GM12878 (cell line): ENCODE measurements around the gene INVS. TPM values are rescaled to one million over a fixed set of nuclear protein-coding genes. Genes with fewer than 3 reads are reported as not detected.
"Not testable (repeated sequence)": the region's sequence is repeated elsewhere in the genome, so short reads cannot be mapped to it uniquely, and the experiment has no call there.

Source experiments
- ATAC-seq: fragments of 200-7000 bp; cut with Tn5 transposase; 3 replicates; pipeline ENCODE4 v1.9.1; 2020; ENCODE audit warnings: mild to moderate bottlenecking, moderate library complexity
- BruUV-seq: library from RNA; stranded (reverse); fragments of 400-500 nt; replicated peaks from 2 replicates; lab custom pipeline; 2021; lab: Mats Ljungman, UMichigan
- CTCF ChIA-PET: fragments of 300-600 bp; sonication (Branson Sonifier 250); formaldehyde crosslinking; extraction: SDS; loops from one replicate; lab custom pipeline; 2021; ENCODE audit warnings: inconsistent platforms; lab: Yijun Ruan, JAX
- POLR2A ChIA-PET: fragments of 350-600 bp; formaldehyde crosslinking; extraction: SDS; loops from one replicate; lab custom pipeline; 2021; ENCODE audit warnings: inconsistent platforms; lab: Charles Lee
- RAD21 ChIA-PET: fragments of 300-600 bp; sonication (Branson Sonifier 250); formaldehyde crosslinking; loops from one replicate; lab custom pipeline; 2023; ENCODE audit warnings: antibody characterized with exemption; ENCODE audit not compliant: unreplicated experiment; lab: Charles Lee
- SMC1A ChIA-PET: fragments of 300-600 bp; sonication (Branson Sonifier 250); formaldehyde crosslinking; loops from one replicate; lab custom pipeline; 2023; ENCODE audit not compliant: unreplicated experiment, uncharacterized antibody; lab: Charles Lee
- DNase-seq: peaks from one replicate; pipeline ENCODE4 v3.0.0-alpha.2; 2011; ENCODE audit warnings: low read depth, low spot score
- FAIRE-seq: peaks from 3 replicates; lab custom pipeline; 2011; peaks lifted over from hg19 to GRCh38; lab: Jason Lieb, UNC
- H2AFZ ChIP-seq: 2 replicates; pipeline ENCODE4 v1.6.0; 2011; ENCODE audit warnings: low read depth, low read length, control low read depth; ENCODE audit not compliant: control insufficient read depth
- H3K27ac ChIP-seq: 2 replicates; pipeline ENCODE4 v1.5.1; 2011; ENCODE audit warnings: control low read depth; ENCODE audit not compliant: control insufficient read depth, insufficient read depth
- H3K27me3 ChIP-seq, 2 experiments: replicated peaks in 1 of 2; 2 replicates each; pipeline versions ENCODE4 v1.6.0 to v1.6.1; 2011; ENCODE audit warnings: low read length in 1 of 2; ENCODE audit not compliant: control insufficient read depth in 2 of 2, insufficient read depth in 2 of 2
- H3K36me3 ChIP-seq, 2 experiments: 2 replicates each; pipeline ENCODE4 v1.5.1; 2011; ENCODE audit warnings: low read length in 1 of 2; ENCODE audit not compliant: control insufficient read depth in 2 of 2, insufficient read depth in 2 of 2
- H3K4me1 ChIP-seq: 2 replicates; pipeline ENCODE4 v1.6.1; 2011; ENCODE audit warnings: mild to moderate bottlenecking, low read length, moderate library complexity, mixed read lengths; ENCODE audit not compliant: control insufficient read depth, insufficient read depth
- H3K4me2 ChIP-seq: 2 replicates; pipeline ENCODE4 v1.6.0; 2011; ENCODE audit warnings: control low read depth; ENCODE audit not compliant: control insufficient read depth, insufficient read depth
- H3K4me3 ChIP-seq: fragments of 200-600 bp; sonication (generic); 2 replicates; pipeline ENCODE4 v1.5.1; 2016
- H3K79me2 ChIP-seq: 2 replicates; pipeline ENCODE4 v1.6.0; 2011; ENCODE audit warnings: low read length; ENCODE audit not compliant: control insufficient read depth, insufficient read depth
- H3K9ac ChIP-seq: 2 replicates; pipeline ENCODE4 v1.8.0; 2011; ENCODE audit warnings: low read length, control low read depth, mixed read lengths; ENCODE audit not compliant: control insufficient read depth, insufficient read depth
- H3K9me3 ChIP-seq: replicated peaks from 3 replicates; pipeline ENCODE4 v1.5.1; 2011; ENCODE audit warnings: mild to moderate bottlenecking, low read length; ENCODE audit not compliant: control insufficient read depth, insufficient read depth
- H4K20me1 ChIP-seq: 2 replicates; pipeline ENCODE4 v1.6.0; 2011; ENCODE audit not compliant: control insufficient read depth, insufficient read depth
- CHD1 ChIP-seq: IDR thresholded peaks from 2 replicates; pipeline ENCODE4 v1.6.1; 2012; ENCODE audit warnings: low read depth, low read length, improper control_type of control experiment
- EED ChIP-seq: sonication (generic); IDR thresholded peaks from 2 replicates; pipeline ENCODE4 v1.6.1; 2016; ENCODE audit warnings: antibody characterized with exemption, low read depth
- FOXK2 ChIP-seq: fragments of 450-650 bp; IDR thresholded peaks from 2 replicates; pipeline ENCODE4 v1.6.1; 2017; ENCODE audit warnings: mild to moderate bottlenecking, moderate library complexity
- MEF2B ChIP-seq: fragments of 450-650 bp; IDR thresholded peaks from 2 replicates; pipeline ENCODE4 v1.6.1; 2018; ENCODE audit warnings: mild to moderate bottlenecking, moderate library complexity; ENCODE audit not compliant: partially characterized antibody, poor library complexity, severe bottlenecking
- WGBS: methylation state at CpG from one replicate; pipeline ENCODE4 v1.1.6; 2016; ENCODE audit warnings: low lambda C conversion rate; ENCODE audit not compliant: insufficient replicate concordance, insufficient coverage; ENCODE audit errors: missing lambda C conversion rate; 5-methylcytosine and 5-hydroxymethylcytosine counted together
- in situ Hi-C: fragments of 300-500 bp; cut with MboI; formaldehyde crosslinking; loops from 9 replicates; pipeline ENCODE4 v1.14.3; 2018; ENCODE audit warnings: mixed read lengths
- intact Hi-C: fragments of 100-400 bp; cut with micrococcal nuclease; formaldehyde crosslinking; loops from one replicate; pipeline ENCODE4 v1.14.2; 2022; ENCODE audit not compliant: unreplicated experiment
- polyA plus RNA-seq, 11 experiments: library from polyadenylated mRNA; depleted of rRNA in 4 of 11; unstranded in 6 of 11; stranded (reverse) in 5 of 11; fragments of >200 nt; fragmentation: Nextera tagmentation in 4 of 11; fragmentation: Illumina TruSeq in 1 of 11; extraction: Ambion mirVana in 4 of 11; extraction: Trizol in 1 of 11; gene quantifications; 1 replicate in 1 of 11; 2 replicates in 10 of 11; pipeline versions ENCODE4 v1.2.1 to v1.2.3, GENCODE V29; 2011 to 2016; ENCODE audit warnings: inconsistent platforms in 2 of 11, missing spikeins in 2 of 11, low read depth in 1 of 11
- total RNA-seq, 4 experiments: library from RNA; depleted of rRNA in 3 of 4; stranded (reverse); fragments of >200 nt in 3 of 4; fragmentation: Illumina TruSeq in 1 of 4; extraction: Trizol in 1 of 4; gene quantifications; 2 replicates each; pipeline versions ENCODE4 v1.2.1 to v1.2.3, GENCODE V29; 2013 to 2021
- TF ChIP-seq, protein P1 (sequence below): fragments of 150-350 bp; IDR thresholded peaks from 2 replicates; pipeline ENCODE4 v1.6.1; 2016; ENCODE audit warnings: low read depth, low read length
- TF ChIP-seq, protein P2 (sequence below): fragments of 450-650 bp; IDR thresholded peaks from 2 replicates; pipeline ENCODE4 v1.6.1; 2016; ENCODE audit warnings: mild to moderate bottlenecking

INVS gene
- total and polyA plus RNA-seq, 10 of the 15 experiments (the other 5 are each of a cell fraction or from before 2014, with no cell fraction given), result 0.93 to 20.8 (median 13.2) TPM

GRCh38 chr9:100064872-100065581, 34.0 kb upstream of the INVS start (continued):
- TF ChIP-seq FOXK2, result no peak
- TF ChIP-seq, protein P1, sequence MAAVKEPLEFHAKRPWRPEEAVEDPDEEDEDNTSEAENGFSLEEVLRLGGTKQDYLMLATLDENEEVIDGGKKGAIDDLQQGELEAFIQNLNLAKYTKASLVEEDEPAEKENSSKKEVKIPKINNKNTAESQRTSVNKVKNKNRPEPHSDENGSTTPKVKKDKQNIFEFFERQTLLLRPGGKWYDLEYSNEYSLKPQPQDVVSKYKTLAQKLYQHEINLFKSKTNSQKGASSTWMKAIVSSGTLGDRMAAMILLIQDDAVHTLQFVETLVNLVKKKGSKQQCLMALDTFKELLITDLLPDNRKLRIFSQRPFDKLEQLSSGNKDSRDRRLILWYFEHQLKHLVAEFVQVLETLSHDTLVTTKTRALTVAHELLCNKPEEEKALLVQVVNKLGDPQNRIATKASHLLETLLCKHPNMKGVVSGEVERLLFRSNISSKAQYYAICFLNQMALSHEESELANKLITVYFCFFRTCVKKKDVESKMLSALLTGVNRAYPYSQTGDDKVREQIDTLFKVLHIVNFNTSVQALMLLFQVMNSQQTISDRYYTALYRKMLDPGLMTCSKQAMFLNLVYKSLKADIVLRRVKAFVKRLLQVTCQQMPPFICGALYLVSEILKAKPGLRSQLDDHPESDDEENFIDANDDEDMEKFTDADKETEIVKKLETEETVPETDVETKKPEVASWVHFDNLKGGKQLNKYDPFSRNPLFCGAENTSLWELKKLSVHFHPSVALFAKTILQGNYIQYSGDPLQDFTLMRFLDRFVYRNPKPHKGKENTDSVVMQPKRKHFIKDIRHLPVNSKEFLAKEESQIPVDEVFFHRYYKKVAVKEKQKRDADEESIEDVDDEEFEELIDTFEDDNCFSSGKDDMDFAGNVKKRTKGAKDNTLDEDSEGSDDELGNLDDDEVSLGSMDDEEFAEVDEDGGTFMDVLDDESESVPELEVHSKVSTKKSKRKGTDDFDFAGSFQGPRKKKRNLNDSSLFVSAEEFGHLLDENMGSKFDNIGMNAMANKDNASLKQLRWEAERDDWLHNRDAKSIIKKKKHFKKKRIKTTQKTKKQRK, result no peak

GRCh38 chr9:100066539-100066938, 32.5 kb upstream of the INVS start:
- CTCF ChIA-PET, result interaction anchor here (1.5 to 2.2 kb wide), 3 partner anchors 18 to 152 kb away, joined by 4 to 5 read pairs (median 4); no protein-coding TSS in a partner anchor
- no peaks in the 10 kb centered on the region for H3K27me3 ChIP-seq
- peak; percentile 25 for DNase-seq
- RAD21 ChIA-PET, result interaction anchor here (0.7 to 1.4 kb wide), 2 partner anchors 18 to 30 kb away, joined by 3 to 6 read pairs; no protein-coding TSS in a partner anchor
- SMC1A ChIA-PET, result interaction anchor here (0.8 to 4.5 kb wide), 9 partner anchors 9 to 93 kb away, joined by 3 to 30 read pairs (median 4); no protein-coding TSS in a partner anchor
- POLR2A ChIA-PET, result interaction anchor here (0.6 to 1.4 kb wide), 3 partner anchors 17 to 39 kb away, joined by 4 to 13 read pairs (median 5); no protein-coding TSS in a partner anchor
- H3K4me1 ChIP-seq, result peaks cover 7% of the 10 kb centered on the region
- 0% methylated on average over 2 of the region's 2 CpGs for WGBS
- peaks cover 36% of the 10 kb centered on the region for H3K79me2 ChIP-seq
- TF ChIP-seq EED, result peak; percentile 51; the same call in 1 of the 2 replicates
- TF ChIP-seq MEF2B, result peak; percentile 70
- TF ChIP-seq CHD1, result no peak
- TF ChIP-seq, protein P2, sequence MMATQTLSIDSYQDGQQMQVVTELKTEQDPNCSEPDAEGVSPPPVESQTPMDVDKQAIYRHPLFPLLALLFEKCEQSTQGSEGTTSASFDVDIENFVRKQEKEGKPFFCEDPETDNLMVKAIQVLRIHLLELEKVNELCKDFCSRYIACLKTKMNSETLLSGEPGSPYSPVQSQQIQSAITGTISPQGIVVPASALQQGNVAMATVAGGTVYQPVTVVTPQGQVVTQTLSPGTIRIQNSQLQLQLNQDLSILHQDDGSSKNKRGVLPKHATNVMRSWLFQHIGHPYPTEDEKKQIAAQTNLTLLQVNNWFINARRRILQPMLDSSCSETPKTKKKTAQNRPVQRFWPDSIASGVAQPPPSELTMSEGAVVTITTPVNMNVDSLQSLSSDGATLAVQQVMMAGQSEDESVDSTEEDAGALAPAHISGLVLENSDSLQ, result 0 out of 2 replicates have a peak, but pooled peaks have one; percentile 10
- TF ChIP-seq, all 136 proteins: peak for 3
- FAIRE-seq, result no peak
- Histone ChIP-seq H3K4me3 (no peak overlapping the region), H4K20me1 (no peaks in the 10 kb centered on the region), H3K27ac (no peak overlapping the region), H3K9me3 (no peaks in the 10 kb centered on the region), H2AFZ (no peak overlapping the region), H3K4me2 (peak overlapping the region; percentile 68), H3K9ac (peak overlapping the region; percentile 34; the same call in 1 of the 2 replicates), H3K36me3 (no peaks in the 10 kb centered on the region)
- peak; percentile 78 for ATAC-seq
- no TSS peak for BruUV-seq
- in situ Hi-C loops, result no loop called here
- intact Hi-C loops, result no loop called here

DNA sequence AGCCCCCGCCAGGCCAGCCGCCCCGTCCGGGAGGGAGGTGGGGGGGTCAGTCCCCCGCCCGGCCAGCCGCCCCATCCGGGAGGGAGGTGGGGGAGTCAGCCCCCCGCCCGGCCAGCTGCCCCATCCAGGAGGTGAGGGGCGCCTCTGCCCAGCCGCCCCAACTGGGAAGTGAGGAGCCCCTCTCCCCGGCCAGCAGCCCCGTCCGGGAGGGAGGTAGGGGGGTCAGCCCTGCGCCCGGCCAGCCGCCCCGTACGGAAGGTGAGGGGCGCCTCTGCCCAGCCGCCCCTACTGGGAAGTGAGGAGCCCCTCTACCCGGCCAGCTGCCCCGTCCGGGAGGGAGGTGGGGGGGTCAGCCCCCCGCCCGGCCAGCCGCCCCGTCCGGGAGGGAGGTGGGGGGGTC, 31.1 kb upstream of the INVS start:
- H4K20me1 ChIP-seq, H3K36me3 ChIP-seq, DNase-seq, H3K4me2 ChIP-seq, H3K4me3 ChIP-seq, POLR2A ChIA-PET, BruUV-seq, H3K9ac ChIP-seq, H3K27me3 ChIP-seq, H2AFZ ChIP-seq, H3K27ac ChIP-seq, H3K9me3 ChIP-seq, CTCF ChIA-PET, ATAC-seq, SMC1A ChIA-PET, RAD21 ChIA-PET, intact Hi-C loops, in situ Hi-C loops, H3K4me1 ChIP-seq, FAIRE-seq: not testable (repeated sequence)
- 100% methylated on average over 12 of the region's 30 CpGs for WGBS
- H3K79me2 ChIP-seq, result peaks cover 36% of the 10 kb centered on the region
